Inflammatory macrophage treated with lipopolysaccharide for 4 hours (primary cell): ENCODE measurements around the gene DDX52.
A peak's percentile ranks its signal among the peaks of the same experiment; 100 is the strongest.
"Not testable (repeated sequence)": the region's sequence is repeated elsewhere in the genome, so short reads cannot be mapped to it uniquely, and the experiment has no call there.

ENCODE experiments used
- DNase-seq: peaks from one replicate; pipeline ENCODE4 v3.0.0-alpha.2; 2020

The DDX52 gene

GRCh38 chr17:37643118-37643766 is at the start of gene DDX52:
DDX52 (minus strand) TSS chr17:37643446; CDS start chr17:37643420, 26 bp downstream.
- peak; percentile 96 for DNase-seq

- DNase-seq, result no peak
These were observed 48.6 kb upstream of the DDX52 start for GRCh38 chr17:37691807-37692206.

- DNase-seq, result no peak
These were observed 46.1 kb upstream of the DDX52 start for GRCh38 chr17:37689317-37689716.

- no peak for DNase-seq
These were observed 40.3 kb upstream of the DDX52 start for GRCh38 chr17:37683454-37683984.

- DNase-seq, result no peak
These were observed 38.8 kb upstream of the DDX52 start for GRCh38 chr17:37682007-37682406.

GRCh38 chr17:37679995-37680394 is 36.7 kb upstream of the DDX52 start:
- DNase-seq, result not testable (repeated sequence)

GRCh38 chr17:37678036-37678435 is 34.8 kb upstream of the DDX52 start:
- DNase-seq, result no peak

GRCh38 chr17:37677021-37677420 is 33.8 kb upstream of the DDX52 start:
- DNase-seq, result no peak

- no peak for DNase-seq
These were observed 33.1 kb upstream of the DDX52 start for GRCh38 chr17:37676115-37676925.

GRCh38 chr17:37674511-37674910 is 31.3 kb upstream of the DDX52 start:
- DNase-seq, result no peak

GRCh38 chr17:37673386-37673785 is 30.1 kb upstream of the DDX52 start:
- no peak for DNase-seq

GRCh38 chr17:37672548-37673078 is 29.4 kb upstream of the DDX52 start:
- DNase-seq, result no peak

GRCh38 chr17:37671824-37672547 is 28.7 kb upstream of the DDX52 start:
- DNase-seq, result no peak

- DNase-seq, result no peak
These were observed 28.0 kb upstream of the DDX52 start for GRCh38 chr17:37671028-37671823.

GRCh38 chr17:37667039-37667438 is 23.8 kb upstream of the DDX52 start:
- DNase-seq, result no peak

GRCh38 chr17:37664214-37664613 is 21.0 kb upstream of the DDX52 start:
- DNase-seq, result no peak

- no peak for DNase-seq
These were observed 19.1 kb upstream of the DDX52 start for GRCh38 chr17:37662353-37662752.

GRCh38 chr17:37661400-37662014 is 18.3 kb upstream of the DDX52 start:
- DNase-seq, result no peak

- no peak for DNase-seq
These were observed 16.7 kb upstream of the DDX52 start for GRCh38 chr17:37659925-37660324.

GRCh38 chr17:37657202-37657601 is 14.0 kb upstream of the DDX52 start:
- DNase-seq, result no peak

GRCh38 chr17:37651849-37652248 is 8.6 kb upstream of the DDX52 start:
- no peak for DNase-seq
